ENCODE measurements around the gene IAH1. TPM values are rescaled to one million over a fixed set of nuclear protein-coding genes. Genes with fewer than 3 reads are reported as not detected.

IAH1 gene
- total and polyA plus RNA-seq, 2 donors from 2014 or later = 52.7 to 97.0 TPM

Other genes starting within 250 kb of the IAH1 start
- gene ITGB1BP1, start 51.0 kb upstream of the IAH1 start, total RNA-seq = 67.1 TPM
- 164 TPM for gene ITGB1BP1, start 51.0 kb upstream of the IAH1 start, polyA plus RNA-seq (ENCODE audit: insufficient read depth, low read depth, low replicate concordance)
- gene CPSF3, start 50.9 kb upstream of the IAH1 start, total RNA-seq = 27.5 TPM
- gene CPSF3, start 50.9 kb upstream of the IAH1 start, polyA plus RNA-seq (ENCODE audit: insufficient read depth, low read depth, low replicate concordance) = 27.3 TPM
- gene ADAM17, start 81.3 kb downstream of the IAH1 start, total RNA-seq = 29.9 TPM
- gene ADAM17, start 81.3 kb downstream of the IAH1 start, polyA plus RNA-seq (ENCODE audit: insufficient read depth, low read depth, low replicate concordance) = 6.5 TPM
- 262 TPM for gene YWHAQ, start 156.4 kb downstream of the IAH1 start, total RNA-seq
- gene YWHAQ, start 156.4 kb downstream of the IAH1 start, polyA plus RNA-seq (ENCODE audit: insufficient read depth, low read depth, low replicate concordance) = 168 TPM